ENCODE results near the gene HYAL2. TPM values are rescaled to one million over a fixed set of nuclear protein-coding genes. Genes with fewer than 3 reads are reported as not detected.

Gene HYAL2
- total RNA-seq, 2 experiments from 2014 or later: 7.7 to 19.7 TPM

GRCh38 chr3:50278123-50278879, 44.2 kb downstream of the HYAL2 start:
- Histone ChIP-seq H3K79me2 (ENCODE audit: insufficient read depth, low read depth, low read length) (no peaks in the 10 kb centered on the region), H2AFZ (ENCODE audit: low read length) (no peak overlapping the region), H3K9me2 (ENCODE audit: insufficient read depth, low read length) (no peaks in the 10 kb centered on the region), H3K9me3 (ENCODE audit: low read length) (no peaks in the 10 kb centered on the region), H3K36me3 (ENCODE audit: insufficient read depth, low read length) (no peaks in the 10 kb centered on the region), H3K4me1 (ENCODE audit: insufficient read depth, low read length, poor library complexity, severe bottlenecking) (peaks cover 1% of the 10 kb centered on the region), H3K4me2 (ENCODE audit: low read length) (no peak overlapping the region), H4K20me1 (ENCODE audit: insufficient read depth, low read length) (no peaks in the 10 kb centered on the region), H3K27ac (ENCODE audit: low read depth, low read length, poor library complexity, severe bottlenecking) (no peak overlapping the region), H3K4me3 (ENCODE audit: low read depth, low read length, poor library complexity, severe bottlenecking) (no peak overlapping the region)
- CTCF ChIA-PET (ENCODE audit: unreplicated experiment): no interaction called here
- POLR2A ChIA-PET: interaction anchor here (0.9 to 1.2 kb wide), 2 partner anchors 13 to 17 kb away, joined by 3 to 5 read pairs; no protein-coding TSS in a partner anchor
- no peak for DNase-seq (ENCODE audit: low spot score)
- no peak for TF ChIP-seq CTCF (conservative IDR thresholded peaks at IDR 0.05; ENCODE audit: low read length)
- intact Hi-C loops (cut with micrococcal nuclease; ENCODE audit: unreplicated experiment): no loop called here
- BruUV-seq (replicated peaks): no TSS peak

GRCh38 chr3:50276762-50277101, 45.8 kb downstream of the HYAL2 start:
- peaks cover 5% of the 10 kb centered on the region for H3K4me1 ChIP-seq (ENCODE audit: insufficient read depth, low read length, poor library complexity, severe bottlenecking)
- no peak overlapping the region for H3K27ac ChIP-seq (ENCODE audit: low read depth, low read length, poor library complexity, severe bottlenecking)
- H3K36me3 ChIP-seq (ENCODE audit: insufficient read depth, low read length): no peaks in the 10 kb centered on the region
- no peak overlapping the region for H2AFZ ChIP-seq (ENCODE audit: low read length)
- ChIA-PET CTCF (ENCODE audit: unreplicated experiment) (no interaction called here), POLR2A (no interaction called here)
- no TSS peak for BruUV-seq (replicated peaks)
- no peak overlapping the region for H3K4me2 ChIP-seq (ENCODE audit: low read length)
- H3K9me3 ChIP-seq (ENCODE audit: low read length): no peaks in the 10 kb centered on the region
- H4K20me1 ChIP-seq (ENCODE audit: insufficient read depth, low read length): no peaks in the 10 kb centered on the region
- TF ChIP-seq EZH2phosphoT487 (IDR thresholded peaks at IDR 0.05; ENCODE audit: borderline replicate concordance, low read depth, low read length) (no peak), CTCF (conservative IDR thresholded peaks at IDR 0.05; ENCODE audit: low read length) (no peak)
- no peaks in the 10 kb centered on the region for H3K9me2 ChIP-seq (ENCODE audit: insufficient read depth, low read length)
- H3K4me3 ChIP-seq (ENCODE audit: low read depth, low read length, poor library complexity, severe bottlenecking): no peak overlapping the region
- no peaks in the 10 kb centered on the region for H3K79me2 ChIP-seq (ENCODE audit: insufficient read depth, low read depth, low read length)
- DNase-seq (ENCODE audit: low spot score): no peak
- intact Hi-C loops (cut with micrococcal nuclease; ENCODE audit: unreplicated experiment): no loop called here

GRCh38 chr3:50275996-50276761, 46.4 kb downstream of the HYAL2 start:
- no peaks in the 10 kb centered on the region for H3K79me2 ChIP-seq (ENCODE audit: insufficient read depth, low read depth, low read length)
- DNase-seq (ENCODE audit: low spot score): no peak
- peaks cover 5% of the 10 kb centered on the region for H3K4me1 ChIP-seq (ENCODE audit: insufficient read depth, low read length, poor library complexity, severe bottlenecking)
- no peak overlapping the region for H3K4me3 ChIP-seq (ENCODE audit: low read depth, low read length, poor library complexity, severe bottlenecking)
- H3K27ac ChIP-seq (ENCODE audit: low read depth, low read length, poor library complexity, severe bottlenecking): no peak overlapping the region
- ChIA-PET CTCF (ENCODE audit: unreplicated experiment) (no interaction called here), POLR2A (no interaction called here)
- no peak for TF ChIP-seq CTCF (conservative IDR thresholded peaks at IDR 0.05; ENCODE audit: low read length)
- no peak for TF ChIP-seq EZH2phosphoT487 (IDR thresholded peaks at IDR 0.05; ENCODE audit: borderline replicate concordance, low read depth, low read length)
- H3K9me2 ChIP-seq (ENCODE audit: insufficient read depth, low read length): no peaks in the 10 kb centered on the region
- H2AFZ ChIP-seq (ENCODE audit: low read length): no peak overlapping the region
- intact Hi-C loops (cut with micrococcal nuclease; ENCODE audit: unreplicated experiment): no loop called here
- no peak overlapping the region for H3K4me2 ChIP-seq (ENCODE audit: low read length)
- no TSS peak for BruUV-seq (replicated peaks)
- no peaks in the 10 kb centered on the region for H3K36me3 ChIP-seq (ENCODE audit: insufficient read depth, low read length)
- H4K20me1 ChIP-seq (ENCODE audit: insufficient read depth, low read length): no peaks in the 10 kb centered on the region
- no peaks in the 10 kb centered on the region for H3K9me3 ChIP-seq (ENCODE audit: low read length)
